ENCODE data around the gene DBN1. TPM values are rescaled to one million over a fixed set of nuclear protein-coding genes. Genes with fewer than 3 reads are reported as not detected.

Gene DBN1
- total RNA-seq, 1 donor from 2014 or later, result 113 TPM

GRCh38 chr5:177409043-177409801, 64.2 kb downstream of the DBN1 start, which contains the start of gene F12:
Gene F12 (minus strand): TSS chr5:177409564. CDS start chr5:177409527, 37 bp downstream.
- Histone ChIP-seq H2AFZ (replicated peaks) (no peak within 1 kb of the TSS), H3K36me3 (no peaks in the 10 kb centered on the region), H3K27me3 (peaks cover 68% of the 10 kb centered on the region), H3F3A (ENCODE audit: low read depth) (peaks cover 9% of the 10 kb centered on the region), H3K4me2 (no peak within 1 kb of the TSS), H4K20me1 (ENCODE audit: low read depth) (no peaks in the 10 kb centered on the region), H3K4me1 (peaks cover 2% of the 10 kb centered on the region), H3K4me3 (no peak within 1 kb of the TSS), H3K79me2 (ENCODE audit: low read depth) (no peaks in the 10 kb centered on the region), H3K9me3 (ENCODE audit: low read depth) (no peaks in the 10 kb centered on the region), H3K9ac (no peak within 1 kb of the TSS), H3K27ac (no peak within 1 kb of the TSS)
- Mint-ChIP-seq H3K36me3 (no peaks in the 10 kb centered on the region), H3K4me3 (no peak within 1 kb of the TSS), H3K4me1 (peaks cover 9% of the 10 kb centered on the region), H3K9me3 (no peaks in the 10 kb centered on the region), H3K27me3 (ENCODE audit: insufficient read depth, low read depth) (peaks cover 33% of the 10 kb centered on the region), H3K27ac (no peak within 1 kb of the TSS)
- TF ChIP-seq EZH2 (IDR thresholded peaks at IDR 0.05) (no peak), CTCF (IDR thresholded peaks at IDR 0.05) (no peak), EZH2phosphoT487 (IDR thresholded peaks at IDR 0.05) (no peak)
- no peak for DNase-seq (ENCODE audit: low spot score)

Other genes with a start within 250 kb of the DBN1 start
- 4.3 and 15.1 TPM in 2 replicates for gene RAB24, start 169.9 kb downstream of the DBN1 start, total RNA-seq (ENCODE audit: low replicate concordance)
- gene PRELID1, start 169.8 kb downstream of the DBN1 start, total RNA-seq (ENCODE audit: low replicate concordance), result 133 and 206 TPM in 2 replicates
- gene MXD3, start 161.7 kb downstream of the DBN1 start, total RNA-seq (ENCODE audit: low replicate concordance), result 31.1 and 65.4 TPM in 2 replicates
- gene LMAN2, start 122.0 kb downstream of the DBN1 start, total RNA-seq (ENCODE audit: low replicate concordance), result 96.5 and 116 TPM in 2 replicates
- 3.2 and 19.0 TPM in 2 replicates for gene RGS14, start 115.7 kb downstream of the DBN1 start, total RNA-seq (ENCODE audit: low replicate concordance)
- not detected in 2 replicates for gene SLC34A1, start 89.2 kb downstream of the DBN1 start, total RNA-seq (ENCODE audit: low replicate concordance)
- not detected in 2 replicates for gene PFN3, start 73.0 kb downstream of the DBN1 start, total RNA-seq (ENCODE audit: low replicate concordance)
- gene F12, start 64.1 kb downstream of the DBN1 start, total RNA-seq (ENCODE audit: low replicate concordance), result 2.0 TPM in 1 of 2 replicates, not detected in the other
- gene GRK6, start 47.0 kb downstream of the DBN1 start, total RNA-seq (ENCODE audit: low replicate concordance), result 24.0 and 50.6 TPM in 2 replicates
- 4.5 and 31.7 TPM in 2 replicates for gene PRR7, start 26.8 kb downstream of the DBN1 start, total RNA-seq (ENCODE audit: low replicate concordance)
- gene PDLIM7, start 24.0 kb upstream of the DBN1 start, total RNA-seq (ENCODE audit: low replicate concordance), result 38.7 and 208 TPM in 2 replicates
- 0.54 and 0.93 TPM in 2 replicates for gene DOK3, start 36.2 kb upstream of the DBN1 start, total RNA-seq (ENCODE audit: low replicate concordance)
- gene DDX41, start 43.3 kb upstream of the DBN1 start, total RNA-seq (ENCODE audit: low replicate concordance), result 60.7 and 118 TPM in 2 replicates
- 42.5 and 78.5 TPM in 2 replicates for gene FAM193B, start 80.9 kb upstream of the DBN1 start, total RNA-seq (ENCODE audit: low replicate concordance)
- gene TMED9, start 118.6 kb upstream of the DBN1 start, total RNA-seq (ENCODE audit: low replicate concordance), result 30.9 and 49.0 TPM in 2 replicates
- 11.6 and 23.1 TPM in 2 replicates for gene B4GALT7, start 126.5 kb upstream of the DBN1 start, total RNA-seq (ENCODE audit: low replicate concordance)